GM18526 (cell line): ENCODE results near the gene PSMB10.

Source experiments
- POLR2A ChIP-seq: IDR thresholded peaks from 3 replicates; pipeline ENCODE4 v1.6.1; 2011; ENCODE audit not compliant: insufficient read length; ENCODE audit errors: extremely low read depth

The PSMB10 gene

DNA sequence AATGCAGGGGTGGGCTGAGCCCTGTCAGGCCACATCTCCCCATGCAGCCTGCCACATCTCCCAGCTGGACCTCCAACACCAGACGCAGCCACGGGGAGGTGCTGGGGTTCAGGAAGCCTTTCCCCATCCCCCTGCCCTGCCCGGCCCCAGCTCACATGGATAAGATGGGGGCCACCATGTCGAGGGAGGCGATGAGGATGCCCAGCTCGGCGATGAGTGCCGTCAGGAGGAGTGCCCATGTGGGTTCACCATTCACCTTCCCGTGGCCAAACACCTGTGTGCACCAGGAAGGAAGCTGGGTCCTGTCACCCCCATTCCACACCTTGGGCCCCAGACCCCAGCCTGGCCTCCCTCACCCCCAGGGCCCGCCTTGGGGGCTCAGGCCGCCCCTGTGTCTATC is 13.0 kb upstream of the PSMB10 start:
- TF ChIP-seq POLR2A: no peak

DNA sequence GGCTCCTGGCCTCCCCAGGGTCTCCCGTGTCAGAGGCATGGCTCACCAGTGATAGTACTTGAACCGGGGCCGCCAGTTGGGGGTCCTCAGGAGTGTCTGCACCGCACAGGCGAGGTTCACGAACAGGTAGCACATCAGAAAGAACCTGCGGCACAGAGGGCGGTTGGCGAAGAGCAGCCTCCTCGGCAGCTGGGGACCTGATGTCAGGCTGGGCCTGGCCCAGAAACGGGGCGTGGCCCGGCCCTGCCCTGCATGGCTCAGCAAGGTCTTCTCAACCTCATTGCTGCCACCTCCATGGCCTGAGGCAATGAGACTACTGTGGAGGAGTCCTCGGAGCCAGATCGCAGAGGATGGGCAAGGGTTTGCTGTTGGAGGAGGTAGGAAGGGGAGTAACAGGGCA is 11.4 kb upstream of the PSMB10 start:
- TF ChIP-seq POLR2A: no peak

DNA sequence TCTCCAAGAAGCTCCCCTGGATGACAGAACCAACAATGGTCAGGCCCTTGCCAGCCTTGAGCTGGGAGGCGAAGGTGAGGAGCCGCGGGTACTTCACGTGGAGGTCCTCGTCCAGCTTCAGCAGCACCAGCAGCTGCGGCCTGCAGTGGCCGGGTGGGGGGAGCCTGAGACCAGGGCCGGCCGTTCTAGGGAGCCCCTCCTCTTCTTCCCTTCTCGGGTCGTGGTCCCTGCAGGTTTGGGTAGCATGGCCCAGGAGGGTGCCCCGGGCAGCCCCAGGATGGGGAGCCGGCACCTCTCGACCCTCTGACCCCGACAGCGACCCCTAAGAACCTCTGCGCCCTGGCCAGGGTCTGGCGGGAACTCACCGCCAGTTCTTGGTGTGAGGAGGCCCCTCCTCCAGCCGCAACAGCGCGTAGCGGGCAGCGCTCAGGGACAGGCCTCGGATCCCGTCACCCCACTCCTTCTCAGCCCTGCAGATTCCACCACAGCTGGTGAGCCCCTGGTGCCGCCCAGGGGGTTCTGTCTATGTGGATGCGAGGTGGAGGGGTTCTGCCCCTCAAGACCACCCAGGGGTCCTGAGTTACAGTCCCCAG is 10.4 kb upstream of the PSMB10 start:
- no peak for TF ChIP-seq POLR2A

DNA sequence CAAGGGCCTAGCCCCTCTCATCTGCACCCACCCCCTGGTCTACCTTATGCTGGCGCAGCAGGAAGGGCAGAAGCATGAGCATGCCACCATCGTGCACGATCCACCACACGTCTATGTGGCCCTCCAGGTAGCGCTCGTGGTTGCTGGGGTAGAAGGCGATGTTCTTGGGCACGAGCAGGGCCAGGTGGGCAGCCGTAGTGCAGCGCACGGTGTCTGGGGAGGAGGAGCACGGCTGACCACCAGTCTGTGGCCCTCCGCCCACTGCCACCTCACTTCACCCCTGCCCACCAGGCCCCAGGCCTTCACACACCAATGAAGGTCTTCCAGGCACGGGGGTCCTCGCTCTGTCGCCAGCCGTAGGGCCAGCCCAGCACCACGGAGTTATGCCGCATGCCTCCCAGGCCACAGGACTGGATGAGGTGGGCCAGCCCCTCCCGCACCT is 9.5 kb upstream of the PSMB10 start:
- no peak for TF ChIP-seq POLR2A

DNA sequence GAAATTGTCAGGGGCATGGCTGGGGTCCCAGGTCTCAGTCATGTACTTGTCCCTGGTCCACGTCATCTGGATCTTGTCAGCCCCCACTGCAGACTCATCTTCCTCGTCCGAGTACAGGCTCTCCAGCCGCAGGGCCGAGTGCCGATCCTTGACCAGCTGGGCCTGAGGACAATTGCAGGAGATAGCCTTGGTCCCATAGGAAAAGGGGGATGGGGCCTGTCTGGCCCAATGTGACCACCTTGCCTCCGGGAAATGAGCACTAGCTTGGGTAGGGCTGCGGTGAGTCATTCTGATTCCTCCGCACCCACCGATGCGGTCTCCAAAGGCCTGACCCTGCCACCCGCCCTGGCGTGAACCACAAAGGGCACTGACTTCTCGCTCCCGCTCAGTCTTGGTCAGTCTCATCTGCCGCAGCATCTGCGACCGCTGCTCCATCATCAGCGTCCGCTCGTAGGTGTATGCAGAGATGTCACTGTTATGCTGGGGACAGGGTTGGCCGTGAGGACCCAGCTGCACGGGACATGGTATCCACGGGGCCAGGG is 8.8 kb upstream of the PSMB10 start:
- no peak for TF ChIP-seq POLR2A

DNA sequence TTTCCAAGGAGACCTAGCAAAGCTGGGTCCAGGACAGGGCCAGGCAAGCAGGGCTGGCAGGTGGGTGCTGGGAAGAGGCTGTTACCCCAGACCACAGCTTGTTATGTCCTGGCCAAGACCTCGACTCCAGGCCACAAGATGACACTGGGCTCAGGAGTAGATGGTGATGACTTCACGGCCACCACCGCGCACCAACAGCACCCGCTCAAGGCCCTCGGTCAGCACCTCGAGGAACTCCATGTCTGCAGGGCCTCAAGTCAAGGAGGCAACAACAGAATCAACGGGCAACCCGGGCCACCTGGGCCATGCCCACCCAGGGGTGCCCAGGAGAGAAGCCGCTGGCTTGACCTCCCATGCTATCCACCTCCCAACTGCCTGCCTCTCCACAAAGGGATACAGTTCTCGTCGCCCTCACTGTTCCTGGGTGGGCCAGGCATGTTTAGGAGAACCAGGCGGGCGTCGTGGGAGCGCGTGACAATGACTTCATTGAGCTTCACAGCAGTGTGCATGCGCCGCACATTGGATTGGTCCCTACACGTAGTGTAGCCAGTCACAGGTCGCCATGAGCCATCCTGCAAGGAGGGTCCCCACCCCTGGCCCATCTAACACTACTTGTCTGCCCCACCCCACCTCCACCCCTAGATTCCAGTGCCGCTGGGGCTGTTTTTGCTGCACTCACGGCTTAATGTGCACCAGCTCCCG is 8.2 kb upstream of the PSMB10 start:
- peak; percentile 23 for TF ChIP-seq POLR2A

DNA sequence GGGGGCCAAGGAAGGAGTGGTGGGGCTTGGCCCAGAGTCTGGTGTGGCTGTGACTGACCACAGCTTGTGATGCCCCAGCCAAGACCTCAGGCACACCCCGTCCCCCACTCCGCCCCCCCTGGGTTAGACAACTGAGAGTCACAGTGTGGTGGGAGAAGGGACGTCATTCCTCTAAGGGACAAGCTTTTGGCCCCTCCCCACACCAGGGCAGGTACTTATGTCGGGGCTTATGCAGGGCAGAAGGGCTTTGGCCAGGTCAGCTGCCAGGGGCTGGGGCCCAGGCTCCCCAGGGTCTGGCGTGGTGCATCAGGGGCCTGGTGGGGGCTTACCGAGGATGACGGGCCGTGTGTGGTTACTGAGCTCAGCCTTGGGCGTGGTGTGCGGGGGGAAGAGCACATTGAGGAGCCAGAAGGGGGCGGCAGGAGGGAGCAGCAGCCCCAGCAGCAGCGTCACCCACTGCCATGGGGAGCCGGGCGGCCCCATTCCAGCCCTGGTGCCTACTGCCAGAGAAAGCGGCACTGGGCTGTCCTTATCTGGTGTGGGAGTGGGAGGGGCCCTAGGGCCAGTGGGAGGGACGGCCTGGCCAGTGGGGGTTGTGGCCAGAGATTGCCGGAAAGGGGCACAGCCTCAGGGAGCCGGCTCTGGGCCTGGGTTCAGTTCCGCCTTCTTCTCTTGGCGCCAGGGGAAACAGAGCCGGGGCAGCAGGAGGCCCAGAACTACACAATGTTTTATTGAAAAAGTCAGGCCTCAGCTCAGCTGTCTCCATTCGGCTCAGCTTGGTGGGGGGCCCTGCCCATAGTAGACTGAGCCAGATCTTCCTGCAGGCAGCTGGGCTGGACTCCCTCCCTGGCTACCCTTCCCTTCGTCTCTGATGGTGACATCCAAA is 7.2 kb upstream of the PSMB10 start, which contains the start of gene LCAT:
Gene LCAT (minus strand): TSS at position 502 of the 886 bp plus-strand sequence. CDS start 19 bp downstream, at position 483.
- TF ChIP-seq POLR2A: no peak

DNA sequence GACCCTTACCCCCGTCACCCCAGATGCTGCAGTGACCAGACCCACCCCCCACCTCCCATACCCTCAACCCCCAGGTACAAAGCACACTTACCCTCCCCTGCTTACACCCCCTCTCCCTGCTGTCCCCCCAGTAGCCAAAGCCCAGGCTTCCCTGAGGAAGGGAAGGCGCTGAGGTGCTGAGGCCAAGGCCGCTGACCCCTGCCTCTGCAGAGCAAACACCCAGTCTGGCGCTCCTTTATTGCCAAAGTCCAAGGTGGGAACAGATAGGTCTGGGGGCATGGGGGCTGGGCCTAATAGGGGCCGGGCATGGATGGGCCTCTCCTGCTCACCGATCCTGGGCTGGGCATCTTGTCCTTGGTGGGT is 6.6 kb upstream of the PSMB10 start:
- no peak for TF ChIP-seq POLR2A

DNA sequence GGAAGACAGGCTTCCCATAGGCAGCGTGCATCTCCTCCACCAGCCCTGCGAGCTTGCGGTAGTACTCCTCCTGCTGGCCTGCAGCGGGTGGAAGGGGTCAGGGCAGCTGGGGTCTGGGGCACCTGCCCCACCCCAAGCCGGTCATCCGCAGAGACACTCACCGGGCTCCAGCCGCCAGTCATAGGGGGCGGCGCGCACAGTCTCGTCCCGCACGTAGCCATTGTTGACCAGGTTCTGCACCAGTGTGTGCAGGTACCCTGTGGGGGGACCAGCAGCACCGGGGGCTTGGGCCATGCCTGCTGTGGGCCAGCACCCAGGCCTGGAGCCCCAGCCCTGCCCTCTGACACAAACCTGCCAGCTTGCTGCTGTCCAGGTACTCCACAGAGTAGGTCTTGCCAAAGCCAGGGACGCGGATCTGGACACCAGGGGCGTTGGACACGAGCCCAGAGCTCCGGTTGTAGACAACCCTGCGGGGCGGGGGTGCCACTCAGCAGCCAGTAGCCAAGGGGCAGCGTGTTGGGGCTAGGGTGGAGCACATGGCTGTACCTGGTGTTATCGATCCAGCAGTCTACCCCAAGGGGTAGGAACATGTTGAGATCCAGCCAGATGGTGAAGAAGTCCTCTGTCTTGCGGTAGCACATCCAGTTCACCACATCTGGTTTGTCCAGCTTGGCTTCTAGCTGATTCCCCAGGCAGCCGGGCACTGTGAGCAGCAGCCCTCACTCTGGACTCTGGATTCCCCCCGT is 6.0 kb upstream of the PSMB10 start:
- TF ChIP-seq POLR2A: no peak

DNA sequence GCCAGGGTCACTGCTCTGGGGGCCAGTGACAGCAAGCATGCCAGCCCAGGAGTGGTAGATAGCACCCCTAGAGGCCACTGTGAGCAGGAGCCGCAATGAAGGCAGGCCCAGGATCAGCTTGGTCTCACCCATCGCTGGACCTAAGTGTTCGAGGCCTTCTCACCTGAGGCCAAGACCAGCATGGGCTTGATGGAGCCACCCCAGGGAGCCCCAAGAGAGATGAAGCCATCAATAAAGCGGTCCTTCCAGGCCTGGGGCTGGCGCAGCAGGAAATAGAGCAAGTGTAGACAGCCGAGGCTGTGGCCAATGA is 5.5 kb upstream of the PSMB10 start:
- TF ChIP-seq POLR2A: no peak

DNA sequence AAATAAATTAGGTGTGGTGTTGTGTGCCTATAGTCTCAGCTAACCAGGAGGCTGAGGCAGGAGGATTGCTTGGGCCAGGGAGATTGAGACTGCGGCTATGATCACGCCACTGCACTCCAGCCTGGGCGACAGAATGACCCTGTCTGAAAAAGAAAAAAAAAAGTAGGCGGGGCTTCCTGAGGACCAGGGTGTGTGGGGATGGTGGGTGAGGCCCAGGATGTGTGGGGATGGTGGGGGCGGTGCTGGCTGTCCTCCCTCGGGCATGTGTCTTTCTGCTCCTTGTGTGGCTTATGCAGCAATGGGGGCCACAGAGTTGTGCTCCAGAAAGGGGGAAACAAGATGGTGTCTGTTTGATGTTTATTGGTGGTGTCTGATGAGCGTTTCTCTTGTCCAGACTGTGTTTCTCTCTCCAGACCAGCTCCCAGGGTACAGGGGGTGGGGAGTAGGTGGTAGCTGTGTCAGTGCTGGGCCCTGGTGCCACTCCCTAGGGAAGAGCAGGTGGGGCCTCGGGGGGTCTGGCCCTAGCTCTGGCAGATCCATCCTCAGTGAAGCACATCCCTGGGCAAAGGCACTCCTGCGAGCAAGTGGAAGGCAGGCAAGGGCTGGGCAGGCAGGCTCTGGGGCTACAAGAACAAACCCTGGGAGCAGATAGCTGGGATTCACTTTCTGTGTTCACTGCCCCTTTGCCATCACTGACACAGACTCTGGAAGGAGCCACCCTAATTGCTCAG is 5.0 kb upstream of the PSMB10 start:
- no peak for TF ChIP-seq POLR2A

DNA sequence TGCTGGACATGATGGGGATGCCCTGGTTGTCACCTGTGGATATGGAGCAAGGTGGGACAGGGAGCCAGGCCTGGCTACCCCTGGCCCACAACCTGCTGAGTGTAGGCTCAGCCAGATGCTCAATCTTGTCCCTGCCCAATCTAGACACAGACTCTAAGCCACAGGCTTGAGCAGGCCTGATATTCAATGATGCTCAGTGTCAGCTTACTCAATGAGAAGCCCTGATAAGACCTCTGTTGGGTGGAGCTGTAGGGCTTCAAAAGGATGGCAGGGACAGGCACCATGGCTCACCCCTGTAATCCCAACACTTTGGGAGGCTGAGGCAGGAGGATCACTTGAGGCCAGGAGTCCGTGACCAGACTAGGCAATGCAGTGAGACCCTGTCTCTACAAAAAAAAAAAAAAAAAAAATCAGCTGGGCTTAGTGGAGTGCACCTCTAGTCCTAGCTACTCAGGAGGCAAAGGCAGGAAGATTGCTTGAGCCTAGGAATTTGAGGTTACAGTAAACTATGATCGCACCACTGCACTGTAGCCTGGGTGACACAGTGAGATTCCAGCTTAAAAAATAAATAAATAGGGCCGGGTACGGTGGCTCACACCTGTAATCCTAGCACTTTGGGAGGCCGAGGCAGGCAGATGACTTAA is 3.9 kb upstream of the PSMB10 start:
- no peak for TF ChIP-seq POLR2A

DNA sequence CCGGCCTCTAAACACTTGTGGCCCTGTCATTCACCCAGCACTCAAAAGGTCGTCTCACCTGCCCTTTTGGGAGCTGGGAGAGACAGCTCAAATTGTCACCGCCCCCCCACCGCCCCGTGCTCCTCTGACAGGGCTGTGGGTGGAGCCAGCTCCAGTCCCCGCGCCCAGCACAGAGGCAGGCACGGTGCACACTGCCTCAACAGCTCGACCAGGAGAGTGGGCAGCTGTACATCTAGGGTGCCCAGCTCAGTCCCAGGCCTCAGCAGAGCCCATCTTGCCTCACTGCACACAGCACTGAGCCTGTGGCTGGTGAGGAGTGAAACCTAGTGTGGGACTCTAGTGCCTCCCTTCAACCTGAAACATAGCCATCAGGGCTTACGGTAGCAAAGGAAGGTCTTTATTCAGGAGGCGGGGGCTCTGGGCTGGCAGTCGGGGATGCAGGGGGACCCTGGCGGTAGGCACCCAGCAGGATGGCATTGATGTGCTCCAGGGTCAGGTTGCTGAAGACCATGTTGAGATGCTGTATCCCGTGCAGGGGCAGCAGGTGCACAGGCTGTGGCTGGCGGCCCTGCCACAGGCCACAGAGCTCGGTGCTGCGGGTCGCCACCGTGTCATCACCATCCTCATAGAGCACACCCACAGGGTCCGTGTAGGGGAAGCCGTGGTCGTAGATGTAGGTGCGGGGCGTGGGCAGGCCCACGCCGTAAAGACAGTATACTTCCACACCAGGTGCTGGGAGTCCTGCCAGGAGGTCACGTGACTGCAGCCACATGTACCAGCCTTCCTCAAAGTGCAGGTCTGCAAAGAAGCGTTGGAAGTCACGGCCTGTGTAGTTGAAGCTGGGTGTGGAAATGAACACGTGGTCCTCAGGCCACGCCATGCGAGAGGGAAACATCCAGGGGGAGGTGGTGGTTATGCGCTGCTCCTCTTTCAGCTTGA is 3.1 kb upstream of the PSMB10 start:
- no peak for TF ChIP-seq POLR2A

DNA sequence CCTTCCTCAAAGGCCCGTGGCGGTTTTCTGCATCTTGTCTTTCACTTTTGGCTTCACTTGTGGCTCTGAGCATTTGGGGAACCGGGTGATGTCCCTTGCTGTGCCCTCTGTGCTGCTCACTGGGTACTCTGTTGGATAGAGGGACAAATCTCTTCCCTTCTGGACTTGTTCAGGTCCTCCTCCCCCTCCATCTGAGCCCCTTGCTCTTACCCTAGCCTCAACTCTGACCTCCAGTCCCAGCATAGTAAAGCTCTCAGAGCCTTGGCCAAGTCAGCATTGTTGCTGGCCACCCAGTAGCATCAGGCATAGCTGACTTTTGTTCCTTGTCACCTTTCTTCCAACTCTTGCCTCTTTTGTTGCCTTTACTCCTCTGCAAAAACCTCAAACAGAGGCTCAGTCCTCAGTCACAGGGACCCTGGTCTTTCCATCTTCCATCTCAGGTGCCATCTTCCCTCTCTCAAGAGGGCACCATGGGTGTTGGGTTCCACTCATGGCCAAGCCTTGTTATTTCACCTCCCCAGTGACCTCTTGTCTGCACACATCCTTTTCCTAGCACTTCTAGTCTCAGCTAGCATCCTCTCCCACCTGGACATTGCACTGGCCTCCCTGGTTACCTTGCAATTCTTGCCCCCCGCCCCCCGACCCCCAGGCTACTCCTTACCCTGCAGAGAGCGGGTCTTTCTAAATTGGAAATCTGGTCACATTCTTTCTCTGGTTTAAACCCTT is 393 bp upstream of the PSMB10 start:
- TF ChIP-seq POLR2A: peak; percentile 42
